ENCODE measurements around the gene CNST.

DNA sequence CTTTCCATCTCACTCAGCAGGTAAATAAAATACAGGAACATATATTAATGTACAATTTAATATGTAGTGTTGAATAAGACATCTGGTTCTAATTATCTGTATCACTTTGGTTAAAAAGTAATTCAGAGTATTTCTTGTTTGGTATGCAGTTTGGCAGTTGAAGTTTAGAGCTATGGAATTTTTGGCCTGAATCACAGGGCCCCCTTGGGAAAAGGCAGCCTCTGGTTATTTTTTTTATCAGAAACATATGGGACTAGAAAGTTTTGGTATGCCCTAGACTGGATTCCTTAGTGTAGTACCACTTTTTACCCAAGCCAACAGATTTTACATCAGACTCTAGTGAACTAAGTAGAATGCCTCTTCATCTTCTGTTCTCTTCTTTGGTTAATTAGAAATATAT is 26.4 kb downstream of the CNST start:
- TF ChIP-seq, protein P1, sequence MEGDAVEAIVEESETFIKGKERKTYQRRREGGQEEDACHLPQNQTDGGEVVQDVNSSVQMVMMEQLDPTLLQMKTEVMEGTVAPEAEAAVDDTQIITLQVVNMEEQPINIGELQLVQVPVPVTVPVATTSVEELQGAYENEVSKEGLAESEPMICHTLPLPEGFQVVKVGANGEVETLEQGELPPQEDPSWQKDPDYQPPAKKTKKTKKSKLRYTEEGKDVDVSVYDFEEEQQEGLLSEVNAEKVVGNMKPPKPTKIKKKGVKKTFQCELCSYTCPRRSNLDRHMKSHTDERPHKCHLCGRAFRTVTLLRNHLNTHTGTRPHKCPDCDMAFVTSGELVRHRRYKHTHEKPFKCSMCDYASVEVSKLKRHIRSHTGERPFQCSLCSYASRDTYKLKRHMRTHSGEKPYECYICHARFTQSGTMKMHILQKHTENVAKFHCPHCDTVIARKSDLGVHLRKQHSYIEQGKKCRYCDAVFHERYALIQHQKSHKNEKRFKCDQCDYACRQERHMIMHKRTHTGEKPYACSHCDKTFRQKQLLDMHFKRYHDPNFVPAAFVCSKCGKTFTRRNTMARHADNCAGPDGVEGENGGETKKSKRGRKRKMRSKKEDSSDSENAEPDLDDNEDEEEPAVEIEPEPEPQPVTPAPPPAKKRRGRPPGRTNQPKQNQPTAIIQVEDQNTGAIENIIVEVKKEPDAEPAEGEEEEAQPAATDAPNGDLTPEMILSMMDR (IDR thresholded peaks at IDR 0.05), result no peak
- TF ChIP-seq POLR2A (IDR thresholded peaks at IDR 0.05), result no peak
